ENCODE results near the gene HACL1. TPM values are rescaled to one million over a fixed set of nuclear protein-coding genes. Genes with fewer than 3 reads are reported as not detected.

The HACL1 gene
- total RNA-seq, 1 experiment from 2014 or later: 25.5 TPM

- Histone ChIP-seq H2AFZ (ENCODE audit: low read length) (no peak overlapping the region), H3K4me1 (ENCODE audit: insufficient read depth, low read length) (no peaks in the 10 kb centered on the region), H3F3A (ENCODE audit: low read length, unreplicated experiment) (no peaks in the 10 kb centered on the region), H3K4me3 (ENCODE audit: low read length) (no peak overlapping the region), H3K27ac (ENCODE audit: low read length) (no peak overlapping the region), H3K79me2 (ENCODE audit: low read length) (no peaks in the 10 kb centered on the region), H4K20me1 (ENCODE audit: low read length) (no peaks in the 10 kb centered on the region), H3K27me3 (ENCODE audit: low read length) (no peaks in the 10 kb centered on the region), H3K4me2 (ENCODE audit: low read length) (no peak overlapping the region), H3K36me3 (ENCODE audit: low read depth, low read length) (peaks cover 35% of the 10 kb centered on the region), H3K9ac (ENCODE audit: low read length) (no peak overlapping the region), H3K9me2 (replicated peaks; ENCODE audit: low read length) (no peaks in the 10 kb centered on the region), H3K9me3 (ENCODE audit: low read length) (no peaks in the 10 kb centered on the region)
- TF ChIP-seq EZH2phosphoT487 (IDR thresholded peaks at IDR 0.05; ENCODE audit: borderline replicate concordance, low read length) (no peak), EZH2 (IDR thresholded peaks at IDR 0.05; ENCODE audit: low read length, unreplicated experiment) (no peak), CTCF (conservative IDR thresholded peaks at IDR 0.05; ENCODE audit: low read depth, low read length) (no peak)
- DNase-seq (no peak), ATAC-seq (no peak)
- CTCF ChIA-PET: no interaction called here
- POLR2A ChIA-PET (ENCODE audit: unreplicated experiment): no interaction called here
- BruUV-seq (replicated peaks): no TSS peak
- intact Hi-C loops (cut with micrococcal nuclease): no loop called here
Observed at GRCh38 chr3:15563190-15563589, 38.2 kb downstream of the HACL1 start.

- DNase-seq (no peak), ATAC-seq (no peak)
- H3K27me3 ChIP-seq (ENCODE audit: low read length): no peaks in the 10 kb centered on the region
- H3K9me2 ChIP-seq (replicated peaks; ENCODE audit: low read length): no peaks in the 10 kb centered on the region
- no peaks in the 10 kb centered on the region for H3K79me2 ChIP-seq (ENCODE audit: low read length)
- 0 out of 2 replicates have a peak, but pooled peaks cover 3% of the 10 kb centered on the region for H3K4me1 ChIP-seq (ENCODE audit: insufficient read depth, low read length)
- no peaks in the 10 kb centered on the region for H3F3A ChIP-seq (ENCODE audit: low read length, unreplicated experiment)
- POLR2A ChIA-PET (ENCODE audit: unreplicated experiment): no interaction called here
- CTCF ChIA-PET: no interaction called here
- H2AFZ ChIP-seq (ENCODE audit: low read length): no peak overlapping the region
- intact Hi-C loops (cut with micrococcal nuclease): no loop called here
- H3K27ac ChIP-seq (ENCODE audit: low read length): no peak overlapping the region
- no TSS peak for BruUV-seq (replicated peaks)
- H3K36me3 ChIP-seq (ENCODE audit: low read depth, low read length): peaks cover 29% of the 10 kb centered on the region
- no peaks in the 10 kb centered on the region for H4K20me1 ChIP-seq (ENCODE audit: low read length)
- no peak overlapping the region for H3K4me3 ChIP-seq (ENCODE audit: low read length)
- H3K9me3 ChIP-seq (ENCODE audit: low read length): no peaks in the 10 kb centered on the region
- TF ChIP-seq EZH2 (IDR thresholded peaks at IDR 0.05; ENCODE audit: low read length, unreplicated experiment): no peak
- H3K9ac ChIP-seq (ENCODE audit: low read length): no peak overlapping the region
- H3K4me2 ChIP-seq (ENCODE audit: low read length): no peak overlapping the region
Observed at GRCh38 chr3:15562560-15562959, 38.8 kb downstream of the HACL1 start.

- no peaks in the 10 kb centered on the region for H3K9me2 ChIP-seq (replicated peaks; ENCODE audit: low read length)
- H3K27me3 ChIP-seq (ENCODE audit: low read length): no peaks in the 10 kb centered on the region
- no peak overlapping the region for H3K27ac ChIP-seq (ENCODE audit: low read length)
- ChIA-PET POLR2A (ENCODE audit: unreplicated experiment) (no interaction called here), CTCF (interaction anchor here (0.6 kb wide), 2 partner anchors 11 to 290 kb away, joined by 5 read pairs; no protein-coding TSS in a partner anchor)
- H3F3A ChIP-seq (ENCODE audit: low read length, unreplicated experiment): no peaks in the 10 kb centered on the region
- H3K4me2 ChIP-seq (ENCODE audit: low read length): no peak overlapping the region
- H3K79me2 ChIP-seq (ENCODE audit: low read length): no peaks in the 10 kb centered on the region
- ATAC-seq (no peak), DNase-seq (no peak)
- H3K9ac ChIP-seq (ENCODE audit: low read length): no peak overlapping the region
- no peaks in the 10 kb centered on the region for H3K9me3 ChIP-seq (ENCODE audit: low read length)
- intact Hi-C loops (cut with micrococcal nuclease): loop anchor here (5.0 kb wide), 1 partner anchor 291 kb away; no protein-coding TSS in a partner anchor
- H3K36me3 ChIP-seq (ENCODE audit: low read depth, low read length): peaks cover 13% of the 10 kb centered on the region
- TF ChIP-seq EZH2 (IDR thresholded peaks at IDR 0.05; ENCODE audit: low read length, unreplicated experiment) (no peak), EZH2phosphoT487 (IDR thresholded peaks at IDR 0.05; ENCODE audit: borderline replicate concordance, low read length) (no peak), CTCF (conservative IDR thresholded peaks at IDR 0.05; ENCODE audit: low read depth, low read length) (no peak)
- no peaks in the 10 kb centered on the region for H4K20me1 ChIP-seq (ENCODE audit: low read length)
- H3K4me1 ChIP-seq (ENCODE audit: insufficient read depth, low read length): 0 out of 2 replicates have a peak, but pooled peaks cover 3% of the 10 kb centered on the region
- no peak overlapping the region for H3K4me3 ChIP-seq (ENCODE audit: low read length)
- no TSS peak for BruUV-seq (replicated peaks)
- no peak overlapping the region for H2AFZ ChIP-seq (ENCODE audit: low read length)
Observed at GRCh38 chr3:15558581-15558980, 42.8 kb downstream of the HACL1 start.
